NCI-H2196 treated with DMSO at 0.1 percent for 48 hours (cell line): ENCODE results near the gene SFXN3.
A peak's percentile ranks its signal among the peaks of the same experiment; 100 is the strongest.

ENCODE experiments used
- DNase-seq: peaks from one replicate; lab custom pipeline; 2025; ENCODE audit not compliant: unreplicated experiment; lab: John Stamatoyannopoulos, UW

SFXN3 gene

GRCh38 chr10:101031128-101031795 is at the start of gene SFXN3, which contains the start of gene PDZD7:
TSS of gene SFXN3 (plus strand) at chr10:101031234. CDS start at chr10:101034695, 3,461 bp downstream.
TSS of gene PDZD7 (minus strand) at chr10:101031129. CDS start at chr10:101030219, 910 bp downstream.
- peak; percentile 40 for DNase-seq

- DNase-seq: no peak
Measured at GRCh38 chr10:100982916-100983830, 47.9 kb upstream of the SFXN3 start.

GRCh38 chr10:100983868-100984671 is 47.0 kb upstream of the SFXN3 start:
- no peak for DNase-seq

- no peak for DNase-seq
Measured at GRCh38 chr10:100984672-100985177, 46.3 kb upstream of the SFXN3 start.

- no peak for DNase-seq
Measured at GRCh38 chr10:100985336-100985735, 45.7 kb upstream of the SFXN3 start.

- no peak for DNase-seq
Measured at GRCh38 chr10:100986623-100986951, 44.4 kb upstream of the SFXN3 start.

DNA sequence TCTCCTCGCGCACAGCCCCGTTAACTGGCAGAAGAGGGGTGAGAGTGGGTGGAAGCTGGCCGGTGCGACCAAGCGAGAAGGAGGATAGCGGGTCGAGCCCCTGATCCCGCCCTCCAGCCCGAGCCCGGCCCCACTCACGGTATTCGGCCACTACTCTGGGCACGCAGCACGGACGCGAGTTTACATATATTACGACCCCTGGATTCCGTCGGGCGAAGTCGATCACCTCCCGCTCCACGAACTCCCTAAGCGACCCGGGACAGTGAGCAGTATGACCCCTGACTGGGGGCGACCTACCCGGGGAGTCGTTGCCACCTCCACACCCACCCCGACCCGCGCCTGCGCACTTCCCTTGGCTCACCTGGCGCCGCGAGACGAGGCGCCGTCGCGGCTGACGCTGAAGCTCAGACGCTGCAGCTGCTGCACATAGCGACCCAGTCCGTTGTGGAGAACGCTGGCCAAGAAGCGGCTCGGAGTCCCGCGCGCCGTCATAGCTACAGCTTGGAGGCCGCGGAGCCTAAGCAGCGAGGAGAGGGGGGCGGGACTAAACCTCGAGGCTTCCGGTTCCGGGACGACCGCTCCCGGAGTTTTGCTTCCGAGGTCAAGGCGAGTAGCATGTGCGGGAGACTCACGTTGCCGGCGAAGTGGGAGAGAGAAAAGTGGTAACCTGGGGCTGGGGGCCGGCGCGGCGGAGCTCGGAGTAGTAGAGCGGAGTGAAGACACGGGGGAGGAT is 43.9 kb upstream of the SFXN3 start, which contains the start of the genes MRPL43 and TWNK:
Gene MRPL43, minus strand, starts transcription at position 546 of the 733 bp plus-strand sequence. Its CDS starts 54 bp downstream, at position 492.
Gene TWNK, plus strand, starts transcription at position 592 of the 733 bp plus-strand sequence. CDS start 668 bp downstream, outside the sequence.
- DNase-seq: no peak

- DNase-seq: no peak
Measured at GRCh38 chr10:100987685-100988049, 43.4 kb upstream of the SFXN3 start.

DNA sequence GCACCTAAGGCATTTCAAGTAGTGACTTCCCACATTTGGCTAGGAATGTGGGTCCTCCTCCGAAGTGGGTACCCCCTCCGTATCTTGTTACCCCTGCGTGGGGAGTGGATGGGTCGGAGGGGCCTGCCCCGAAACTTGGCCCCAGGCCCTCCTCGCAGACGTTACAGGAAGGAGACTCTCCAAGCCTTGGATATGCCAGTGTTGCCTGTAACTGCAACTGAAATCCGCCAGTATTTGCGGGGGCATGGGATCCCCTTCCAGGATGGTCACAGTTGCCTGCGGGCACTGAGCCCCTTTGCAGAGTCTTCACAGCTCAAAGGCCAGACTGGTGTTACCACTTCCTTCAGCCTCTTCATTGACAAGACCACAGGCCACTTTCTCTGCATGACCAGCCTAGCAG is 42.9 kb upstream of the SFXN3 start:
- no peak for DNase-seq

GRCh38 chr10:100989088-100989487 is 41.9 kb upstream of the SFXN3 start:
- DNase-seq: no peak

GRCh38 chr10:100993986-100994708 is 36.9 kb upstream of the SFXN3 start:
- no peak for DNase-seq

- DNase-seq: no peak
Measured at GRCh38 chr10:100995181-100995580, 35.9 kb upstream of the SFXN3 start.

- no peak for DNase-seq
Measured at GRCh38 chr10:100996678-100997359, 34.2 kb upstream of the SFXN3 start.

GRCh38 chr10:100997360-100998182 is 33.5 kb upstream of the SFXN3 start:
- DNase-seq: peak; percentile 40

GRCh38 chr10:100998183-100998990 is 32.6 kb upstream of the SFXN3 start:
- DNase-seq: peak; percentile 65

DNA sequence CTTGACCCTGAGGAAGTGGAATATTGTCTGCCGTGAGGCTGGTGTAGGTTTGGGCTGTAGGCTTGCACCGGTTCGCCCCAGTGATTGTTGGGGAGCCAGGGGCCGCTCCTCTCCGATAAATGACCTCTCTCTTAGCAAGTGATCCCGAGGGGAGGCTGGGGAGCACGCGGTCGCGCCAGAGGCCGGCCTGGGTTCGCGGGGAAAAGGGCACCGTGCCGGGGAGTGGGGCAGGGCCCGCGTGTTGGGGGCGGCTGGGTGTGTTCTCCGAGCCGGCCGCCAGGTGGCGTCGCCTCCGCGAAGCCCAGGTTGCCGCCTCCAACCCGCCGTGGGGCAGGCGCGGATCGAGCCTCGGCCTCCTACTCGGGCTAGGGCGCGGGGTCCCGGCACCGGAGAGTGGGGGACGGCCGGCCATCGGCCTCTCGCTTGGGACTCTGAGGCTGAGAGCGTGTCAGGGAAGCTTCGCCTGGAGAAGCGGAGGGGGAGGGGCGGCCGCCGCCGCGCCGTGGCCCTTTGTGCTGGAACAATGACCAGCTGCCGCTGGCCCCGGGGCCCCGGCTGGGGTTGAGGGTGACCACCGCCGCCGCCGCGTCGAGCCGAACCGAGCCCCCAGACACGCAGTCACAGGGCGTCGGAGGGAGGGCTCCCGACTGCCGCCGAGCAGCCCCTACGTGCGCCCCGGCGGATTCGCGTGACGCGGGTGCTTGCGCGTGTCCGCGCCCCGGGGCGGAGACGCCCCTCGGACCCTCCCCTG is 31.9 kb upstream of the SFXN3 start:
- DNase-seq: no peak

- DNase-seq: no peak
Measured at GRCh38 chr10:100999742-101000126, 31.3 kb upstream of the SFXN3 start, which contains the start of gene LZTS2. TSS of gene LZTS2 (plus strand) at chr10:100999808. CDS start at chr10:101002539, 2,731 bp downstream.
